GM23338 (cell line): ENCODE measurements around the gene CAST. TPM values are rescaled to one million over a fixed set of nuclear protein-coding genes. Genes with fewer than 3 reads are reported as not detected.
A peak's percentile ranks its signal among the peaks of the same experiment; 100 is the strongest.

Experiments used
- ATAC-seq: fragments of 200-7000 bp; cut with Tn5 transposase; 3 replicates; pipeline ENCODE4 v1.9.1; 2020
- DNase-seq: peaks from one replicate; pipeline ENCODE4 v3.0.0-alpha.2; 2015; ENCODE audit warnings: low spot score
- H2AFZ ChIP-seq: fragments of 200-600 bp; sonication (generic); 2 replicates; pipeline ENCODE4 v1.8.0; 2016; ENCODE audit warnings: antibody characterized with exemption, mild to moderate bottlenecking, moderate library complexity
- H3F3A ChIP-seq: fragments of 200-600 bp; sonication (generic); replicated peaks from 2 replicates; pipeline ENCODE4 v1.8.0; 2017; ENCODE audit warnings: antibody characterized with exemption, mixed run types, low read depth
- H3K27ac ChIP-seq: fragments of 200-600 bp; sonication (generic); 2 replicates; pipeline ENCODE4 v1.6.1; 2016; ENCODE audit warnings: low read depth
- H3K27me3 ChIP-seq: fragments of 200-600 bp; sonication (generic); 2 replicates; pipeline ENCODE4 v1.8.0; 2016; ENCODE audit warnings: mild to moderate bottlenecking, mixed run types, moderate library complexity; ENCODE audit not compliant: insufficient read depth
- H3K36me3 ChIP-seq: fragments of 200-600 bp; sonication (generic); 2 replicates; pipeline ENCODE4 v1.8.0; 2016; ENCODE audit warnings: mild to moderate bottlenecking; ENCODE audit not compliant: insufficient read depth
- H3K4me1 ChIP-seq: fragments of 200-600 bp; sonication (generic); 2 replicates; pipeline ENCODE4 v1.8.0; 2016; ENCODE audit warnings: mild to moderate bottlenecking, moderate library complexity; ENCODE audit not compliant: insufficient read depth
- H3K4me2 ChIP-seq: fragments of 200-600 bp; sonication (generic); 2 replicates; pipeline ENCODE4 v1.7.1; 2017; ENCODE audit warnings: mixed run types
- H3K4me3 ChIP-seq: fragments of 200-600 bp; sonication (generic); 2 replicates; pipeline ENCODE4 v1.6.1; 2016; ENCODE audit warnings: mixed run types
- H3K79me2 ChIP-seq: fragments of 200-600 bp; sonication (generic); replicated peaks from 2 replicates; pipeline ENCODE4 v1.8.0; 2017; ENCODE audit warnings: mild to moderate bottlenecking; ENCODE audit not compliant: insufficient read depth
- H3K9me2 ChIP-seq: fragments of 200-600 bp; sonication (generic); 2 replicates; pipeline ENCODE4 v1.8.0; 2017; ENCODE audit not compliant: insufficient read depth
- H4K20me1 ChIP-seq: fragments of 200-600 bp; sonication (generic); replicated peaks from 2 replicates; pipeline ENCODE4 v1.8.0; 2017; ENCODE audit warnings: mild to moderate bottlenecking; ENCODE audit not compliant: insufficient read depth
- H3K27ac Mint-ChIP-seq: 2 replicates; pipeline ENCODE4 v1.8.0; 2020; ENCODE audit warnings: inconsistent platforms, mild to moderate bottlenecking, moderate library complexity, mixed read lengths
- H3K27me3 Mint-ChIP-seq: 3 replicates; pipeline ENCODE4 v1.8.0; 2022; ENCODE audit warnings: low read depth, mild to moderate bottlenecking, moderate library complexity, mixed read lengths, inconsistent platforms; ENCODE audit not compliant: insufficient read depth, poor library complexity
- H3K36me3 Mint-ChIP-seq: 3 replicates; pipeline ENCODE4 v1.8.0; 2021; ENCODE audit warnings: low read depth, mild to moderate bottlenecking, inconsistent platforms, moderate library complexity, mixed read lengths
- H3K4me1 Mint-ChIP-seq: 3 replicates; pipeline ENCODE4 v1.8.0; 2020; ENCODE audit warnings: mild to moderate bottlenecking, inconsistent platforms, mixed read lengths
- H3K4me3 Mint-ChIP-seq: 3 replicates; pipeline ENCODE4 v1.8.0; 2021; ENCODE audit warnings: moderate library complexity, mild to moderate bottlenecking, inconsistent platforms, mixed read lengths
- H3K9me3 Mint-ChIP-seq: 3 replicates; pipeline ENCODE4 v1.8.0; 2020; ENCODE audit warnings: moderate library complexity, mild to moderate bottlenecking, inconsistent platforms, mixed read lengths
- POLR2AphosphoS5 ChIP-seq: IDR thresholded peaks from 2 replicates; pipeline ENCODE4 v1.6.1; 2016; ENCODE audit warnings: antibody characterized with exemption, low read depth
- polyA plus RNA-seq: library from polyadenylated mRNA; unstranded; fragments of >200 nt; fragmentation: Nextera tagmentation; extraction: Ambion mirVana; gene quantifications from 2 replicates; pipeline ENCODE4 v1.2.1, GENCODE V29; 2016
- total RNA-seq: library from RNA; depleted of rRNA; stranded (reverse); fragments of >200 nt; shearing (Covaris generic); gene quantifications from 2 replicates; pipeline ENCODE4 v1.2.3, GENCODE V29; 2014
- TF ChIP-seq, protein P1 (sequence below): fragments of 250-450 bp; sonication (Bioruptor Pico); IDR thresholded peaks from 2 replicates; pipeline ENCODE4 v1.5.0; 2020; ENCODE audit warnings: mild to moderate bottlenecking, moderate library complexity
- TF ChIP-seq, protein P2 (sequence below): IDR thresholded peaks from 2 replicates; pipeline ENCODE4 v1.6.1; 2016; ENCODE audit warnings: antibody characterized with exemption
- TF ChIP-seq, protein P3 (sequence below): IDR thresholded peaks from one replicate; pipeline ENCODE4 v1.6.1; 2018; ENCODE audit warnings: antibody characterized with exemption; ENCODE audit not compliant: unreplicated experiment

CAST gene
- total and polyA plus RNA-seq, 2 experiments from 2014 or later = 37.9 to 57.7 TPM

DNA sequence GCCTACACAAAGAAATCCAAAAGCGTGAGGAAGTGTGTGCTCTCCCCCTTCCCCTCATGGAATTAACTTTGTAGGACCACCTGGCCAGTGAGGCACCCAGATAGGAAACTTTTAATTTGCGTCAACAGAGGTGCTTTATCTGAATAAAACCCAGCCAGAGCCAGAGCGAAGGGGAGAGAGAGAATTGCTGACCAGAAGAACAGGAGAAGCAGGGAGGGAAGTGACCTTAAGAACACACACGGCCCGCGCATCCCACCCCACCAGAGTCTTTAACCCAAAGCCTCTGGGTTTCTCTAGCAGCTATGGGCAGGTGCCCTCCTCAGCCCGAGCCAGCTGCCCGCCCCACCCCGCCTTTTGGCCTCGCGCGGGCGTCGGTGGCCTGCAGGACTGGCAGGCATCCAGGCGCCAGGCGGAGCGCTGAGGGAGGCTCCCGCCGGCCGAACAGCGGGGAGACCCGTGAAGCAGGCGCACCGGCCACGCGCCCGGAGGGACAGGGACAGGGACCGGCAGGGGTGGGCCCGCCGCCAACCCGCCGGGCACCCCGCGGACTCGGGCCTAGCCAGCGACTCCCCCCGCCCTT is 145.0 kb downstream of the CAST start (continued):
- TF ChIP-seq, protein P1, sequence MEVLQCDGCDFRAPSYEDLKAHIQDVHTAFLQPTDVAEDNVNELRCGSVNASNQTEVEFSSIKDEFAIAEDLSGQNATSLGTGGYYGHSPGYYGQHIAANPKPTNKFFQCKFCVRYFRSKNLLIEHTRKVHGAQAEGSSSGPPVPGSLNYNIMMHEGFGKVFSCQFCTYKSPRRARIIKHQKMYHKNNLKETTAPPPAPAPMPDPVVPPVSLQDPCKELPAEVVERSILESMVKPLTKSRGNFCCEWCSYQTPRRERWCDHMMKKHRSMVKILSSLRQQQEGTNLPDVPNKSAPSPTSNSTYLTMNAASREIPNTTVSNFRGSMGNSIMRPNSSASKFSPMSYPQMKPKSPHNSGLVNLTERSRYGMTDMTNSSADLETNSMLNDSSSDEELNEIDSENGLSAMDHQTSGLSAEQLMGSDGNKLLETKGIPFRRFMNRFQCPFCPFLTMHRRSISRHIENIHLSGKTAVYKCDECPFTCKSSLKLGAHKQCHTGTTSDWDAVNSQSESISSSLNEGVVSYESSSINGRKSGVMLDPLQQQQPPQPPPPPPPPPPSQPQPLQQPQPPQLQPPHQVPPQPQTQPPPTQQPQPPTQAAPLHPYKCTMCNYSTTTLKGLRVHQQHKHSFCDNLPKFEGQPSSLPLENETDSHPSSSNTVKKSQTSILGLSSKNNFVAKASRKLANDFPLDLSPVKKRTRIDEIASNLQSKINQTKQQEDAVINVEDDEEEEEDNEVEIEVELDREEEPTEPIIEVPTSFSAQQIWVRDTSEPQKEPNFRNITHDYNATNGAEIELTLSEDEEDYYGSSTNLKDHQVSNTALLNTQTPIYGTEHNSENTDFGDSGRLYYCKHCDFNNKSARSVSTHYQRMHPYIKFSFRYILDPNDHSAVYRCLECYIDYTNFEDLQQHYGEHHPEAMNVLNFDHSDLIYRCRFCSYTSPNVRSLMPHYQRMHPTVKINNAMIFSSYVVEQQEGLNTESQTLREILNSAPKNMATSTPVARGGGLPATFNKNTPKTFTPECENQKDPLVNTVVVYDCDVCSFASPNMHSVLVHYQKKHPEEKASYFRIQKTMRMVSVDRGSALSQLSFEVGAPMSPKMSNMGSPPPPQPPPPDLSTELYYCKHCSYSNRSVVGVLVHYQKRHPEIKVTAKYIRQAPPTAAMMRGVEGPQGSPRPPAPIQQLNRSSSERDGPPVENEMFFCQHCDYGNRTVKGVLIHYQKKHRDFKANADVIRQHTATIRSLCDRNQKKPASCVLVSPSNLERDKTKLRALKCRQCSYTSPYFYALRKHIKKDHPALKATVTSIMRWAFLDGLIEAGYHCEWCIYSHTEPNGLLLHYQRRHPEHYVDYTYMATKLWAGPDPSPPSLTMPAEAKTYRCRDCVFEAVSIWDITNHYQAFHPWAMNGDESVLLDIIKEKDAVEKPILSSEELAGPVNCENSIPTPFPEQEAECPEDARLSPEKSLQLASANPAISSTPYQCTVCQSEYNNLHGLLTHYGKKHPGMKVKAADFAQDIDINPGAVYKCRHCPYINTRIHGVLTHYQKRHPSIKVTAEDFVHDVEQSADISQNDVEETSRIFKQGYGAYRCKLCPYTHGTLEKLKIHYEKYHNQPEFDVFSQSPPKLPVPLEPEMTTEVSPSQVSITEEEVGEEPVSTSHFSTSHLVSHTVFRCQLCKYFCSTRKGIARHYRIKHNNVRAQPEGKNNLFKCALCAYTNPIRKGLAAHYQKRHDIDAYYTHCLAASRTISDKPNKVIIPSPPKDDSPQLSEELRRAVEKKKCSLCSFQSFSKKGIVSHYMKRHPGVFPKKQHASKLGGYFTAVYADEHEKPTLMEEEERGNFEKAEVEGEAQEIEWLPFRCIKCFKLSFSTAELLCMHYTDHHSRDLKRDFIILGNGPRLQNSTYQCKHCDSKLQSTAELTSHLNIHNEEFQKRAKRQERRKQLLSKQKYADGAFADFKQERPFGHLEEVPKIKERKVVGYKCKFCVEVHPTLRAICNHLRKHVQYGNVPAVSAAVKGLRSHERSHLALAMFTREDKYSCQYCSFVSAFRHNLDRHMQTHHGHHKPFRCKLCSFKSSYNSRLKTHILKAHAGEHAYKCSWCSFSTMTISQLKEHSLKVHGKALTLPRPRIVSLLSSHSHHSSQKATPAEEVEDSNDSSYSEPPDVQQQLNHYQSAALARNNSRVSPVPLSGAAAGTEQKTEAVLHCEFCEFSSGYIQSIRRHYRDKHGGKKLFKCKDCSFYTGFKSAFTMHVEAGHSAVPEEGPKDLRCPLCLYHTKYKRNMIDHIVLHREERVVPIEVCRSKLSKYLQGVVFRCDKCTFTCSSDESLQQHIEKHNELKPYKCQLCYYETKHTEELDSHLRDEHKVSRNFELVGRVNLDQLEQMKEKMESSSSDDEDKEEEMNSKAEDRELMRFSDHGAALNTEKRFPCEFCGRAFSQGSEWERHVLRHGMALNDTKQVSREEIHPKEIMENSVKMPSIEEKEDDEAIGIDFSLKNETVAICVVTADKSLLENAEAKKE = no peak
- TF ChIP-seq, protein P2, sequence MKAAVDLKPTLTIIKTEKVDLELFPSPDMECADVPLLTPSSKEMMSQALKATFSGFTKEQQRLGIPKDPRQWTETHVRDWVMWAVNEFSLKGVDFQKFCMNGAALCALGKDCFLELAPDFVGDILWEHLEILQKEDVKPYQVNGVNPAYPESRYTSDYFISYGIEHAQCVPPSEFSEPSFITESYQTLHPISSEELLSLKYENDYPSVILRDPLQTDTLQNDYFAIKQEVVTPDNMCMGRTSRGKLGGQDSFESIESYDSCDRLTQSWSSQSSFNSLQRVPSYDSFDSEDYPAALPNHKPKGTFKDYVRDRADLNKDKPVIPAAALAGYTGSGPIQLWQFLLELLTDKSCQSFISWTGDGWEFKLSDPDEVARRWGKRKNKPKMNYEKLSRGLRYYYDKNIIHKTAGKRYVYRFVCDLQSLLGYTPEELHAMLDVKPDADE = no peak
- TF ChIP-seq, protein P3, sequence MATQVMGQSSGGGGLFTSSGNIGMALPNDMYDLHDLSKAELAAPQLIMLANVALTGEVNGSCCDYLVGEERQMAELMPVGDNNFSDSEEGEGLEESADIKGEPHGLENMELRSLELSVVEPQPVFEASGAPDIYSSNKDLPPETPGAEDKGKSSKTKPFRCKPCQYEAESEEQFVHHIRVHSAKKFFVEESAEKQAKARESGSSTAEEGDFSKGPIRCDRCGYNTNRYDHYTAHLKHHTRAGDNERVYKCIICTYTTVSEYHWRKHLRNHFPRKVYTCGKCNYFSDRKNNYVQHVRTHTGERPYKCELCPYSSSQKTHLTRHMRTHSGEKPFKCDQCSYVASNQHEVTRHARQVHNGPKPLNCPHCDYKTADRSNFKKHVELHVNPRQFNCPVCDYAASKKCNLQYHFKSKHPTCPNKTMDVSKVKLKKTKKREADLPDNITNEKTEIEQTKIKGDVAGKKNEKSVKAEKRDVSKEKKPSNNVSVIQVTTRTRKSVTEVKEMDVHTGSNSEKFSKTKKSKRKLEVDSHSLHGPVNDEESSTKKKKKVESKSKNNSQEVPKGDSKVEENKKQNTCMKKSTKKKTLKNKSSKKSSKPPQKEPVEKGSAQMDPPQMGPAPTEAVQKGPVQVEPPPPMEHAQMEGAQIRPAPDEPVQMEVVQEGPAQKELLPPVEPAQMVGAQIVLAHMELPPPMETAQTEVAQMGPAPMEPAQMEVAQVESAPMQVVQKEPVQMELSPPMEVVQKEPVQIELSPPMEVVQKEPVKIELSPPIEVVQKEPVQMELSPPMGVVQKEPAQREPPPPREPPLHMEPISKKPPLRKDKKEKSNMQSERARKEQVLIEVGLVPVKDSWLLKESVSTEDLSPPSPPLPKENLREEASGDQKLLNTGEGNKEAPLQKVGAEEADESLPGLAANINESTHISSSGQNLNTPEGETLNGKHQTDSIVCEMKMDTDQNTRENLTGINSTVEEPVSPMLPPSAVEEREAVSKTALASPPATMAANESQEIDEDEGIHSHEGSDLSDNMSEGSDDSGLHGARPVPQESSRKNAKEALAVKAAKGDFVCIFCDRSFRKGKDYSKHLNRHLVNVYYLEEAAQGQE = no peak

DNA sequence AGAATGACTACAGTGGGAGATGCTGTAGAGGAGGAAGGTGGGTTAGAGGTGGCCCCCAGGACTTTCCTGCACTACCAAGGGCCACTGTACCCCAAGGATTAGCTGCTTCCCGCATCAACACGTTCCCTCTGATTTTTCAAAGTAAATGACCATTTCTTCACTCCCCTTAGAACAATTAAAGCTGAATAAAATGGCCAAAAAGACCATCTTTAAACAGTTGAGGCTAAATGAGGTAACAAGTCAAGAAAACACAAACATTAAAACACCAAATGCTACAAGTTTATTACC is 146.3 kb downstream of the CAST start:
- peak; percentile 66 for TF ChIP-seq POLR2AphosphoS5
- TF ChIP-seq, protein P2 = no peak
- Mint-ChIP-seq H3K4me3 (peak overlapping the region; percentile 91), H3K27ac (peak overlapping the region; percentile 92), H3K36me3 (no peaks in the 10 kb centered on the region; the same call in 2 of the 3 replicates), H3K9me3 (no peaks in the 10 kb centered on the region; the same call in 1 of the 3 replicates), H3K27me3 (peaks cover 14% of the 10 kb centered on the region), H3K4me1 (peaks cover 22% of the 10 kb centered on the region)
- Histone ChIP-seq H3K4me1 (peaks cover 17% of the 10 kb centered on the region), H3K27me3 (peaks cover 10% of the 10 kb centered on the region; the same call in 1 of the 2 replicates), H4K20me1 (no peaks in the 10 kb centered on the region), H3K9me2 (no peaks in the 10 kb centered on the region), H3K4me3 (peak overlapping the region; percentile 91), H2AFZ (peak overlapping the region; percentile 45), H3F3A (no peaks in the 10 kb centered on the region), H3K79me2 (no peaks in the 10 kb centered on the region), H3K4me2 (peak overlapping the region; percentile 98), H3K36me3 (no peaks in the 10 kb centered on the region), H3K27ac (no peak overlapping the region)
- no peak for DNase-seq
- ATAC-seq = no peak
